ENCODE results near the gene TTLL1. TPM values are rescaled to one million over a fixed set of nuclear protein-coding genes. Genes with fewer than 3 reads are reported as not detected.

The TTLL1 gene
- total RNA-seq, 2 experiments from 2014 or later: 4.2 to 6.0 TPM

DNA sequence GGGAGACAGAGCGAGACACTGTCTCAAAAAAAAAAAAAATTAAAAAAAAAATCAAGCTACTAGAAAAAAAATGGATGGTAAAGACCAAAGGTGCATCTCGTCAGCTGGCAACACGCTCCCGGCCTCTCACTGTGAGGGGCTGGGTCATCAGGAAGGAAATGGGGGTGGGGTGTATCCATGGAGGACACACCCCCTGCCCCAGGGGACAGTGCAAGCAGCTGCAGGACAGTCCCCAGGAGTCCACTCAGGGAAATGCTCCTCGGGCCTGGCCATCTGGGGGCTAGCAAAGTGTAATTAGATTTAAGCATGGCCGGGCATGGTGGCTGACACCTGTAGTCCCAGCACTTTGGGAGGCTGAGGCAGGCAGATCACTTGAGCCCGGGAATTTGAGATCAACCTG lies 23.1 kb downstream of the TTLL1 start:
- Mint-ChIP-seq H3K36me3 (ENCODE audit: low read depth) (peaks cover 6% of the 10 kb centered on the region), H3K27ac (no peak overlapping the region), H3K4me1 (ENCODE audit: low read depth) (no peaks in the 10 kb centered on the region), H3K4me3 (no peak overlapping the region), H3K27me3 (no peaks in the 10 kb centered on the region), H3K9me3 (no peaks in the 10 kb centered on the region)
- ChIA-PET POLR2A (no interaction called here), CTCF (no interaction called here)
- ATAC-seq (no peak), DNase-seq (no peak)
- intact Hi-C loops (cut with micrococcal nuclease): no loop called here
- TF ChIP-seq, protein P1, sequence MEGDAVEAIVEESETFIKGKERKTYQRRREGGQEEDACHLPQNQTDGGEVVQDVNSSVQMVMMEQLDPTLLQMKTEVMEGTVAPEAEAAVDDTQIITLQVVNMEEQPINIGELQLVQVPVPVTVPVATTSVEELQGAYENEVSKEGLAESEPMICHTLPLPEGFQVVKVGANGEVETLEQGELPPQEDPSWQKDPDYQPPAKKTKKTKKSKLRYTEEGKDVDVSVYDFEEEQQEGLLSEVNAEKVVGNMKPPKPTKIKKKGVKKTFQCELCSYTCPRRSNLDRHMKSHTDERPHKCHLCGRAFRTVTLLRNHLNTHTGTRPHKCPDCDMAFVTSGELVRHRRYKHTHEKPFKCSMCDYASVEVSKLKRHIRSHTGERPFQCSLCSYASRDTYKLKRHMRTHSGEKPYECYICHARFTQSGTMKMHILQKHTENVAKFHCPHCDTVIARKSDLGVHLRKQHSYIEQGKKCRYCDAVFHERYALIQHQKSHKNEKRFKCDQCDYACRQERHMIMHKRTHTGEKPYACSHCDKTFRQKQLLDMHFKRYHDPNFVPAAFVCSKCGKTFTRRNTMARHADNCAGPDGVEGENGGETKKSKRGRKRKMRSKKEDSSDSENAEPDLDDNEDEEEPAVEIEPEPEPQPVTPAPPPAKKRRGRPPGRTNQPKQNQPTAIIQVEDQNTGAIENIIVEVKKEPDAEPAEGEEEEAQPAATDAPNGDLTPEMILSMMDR (IDR thresholded peaks at IDR 0.05): no peak

DNA sequence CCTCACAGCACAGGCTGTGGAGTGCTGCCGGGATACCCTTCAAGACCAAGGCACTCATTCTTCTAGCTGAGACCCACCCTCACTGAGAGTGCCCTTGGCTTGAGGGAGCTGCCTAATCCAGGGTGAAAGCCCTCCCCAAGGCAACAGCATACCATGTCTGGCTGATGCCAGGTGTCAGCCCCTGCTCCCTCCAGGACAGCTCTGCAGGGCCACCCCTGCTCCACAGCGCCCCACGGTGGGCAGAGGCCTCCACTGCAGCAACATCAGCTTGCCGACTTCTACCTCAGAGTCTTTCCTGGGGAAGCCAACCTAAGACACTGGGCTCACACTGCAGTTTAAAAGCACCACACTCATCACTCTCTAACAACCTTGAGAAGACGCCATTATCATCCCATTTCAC lies 29.0 kb downstream of the TTLL1 start:
- H3K4me3 Mint-ChIP-seq: no peak overlapping the region
- POLR2A ChIA-PET: no interaction called here
- CTCF ChIA-PET: interaction anchor here (0.6 to 2.0 kb wide), 26 partner anchors 9 to 435 kb away, joined by 3 to 9 read pairs (median 4); no protein-coding TSS in a partner anchor
- ATAC-seq: peak; percentile 91
- no peaks in the 10 kb centered on the region for H3K9me3 Mint-ChIP-seq
- TF ChIP-seq, protein P1 (IDR thresholded peaks at IDR 0.05): peak; percentile 80
- DNase-seq: peak; percentile 66
- intact Hi-C loops (cut with micrococcal nuclease): no loop called here
- H3K27me3 Mint-ChIP-seq: no peaks in the 10 kb centered on the region
- H3K36me3 Mint-ChIP-seq (ENCODE audit: low read depth): peaks cover 6% of the 10 kb centered on the region
- H3K27ac Mint-ChIP-seq: no peak overlapping the region
- no peaks in the 10 kb centered on the region for H3K4me1 Mint-ChIP-seq (ENCODE audit: low read depth)

DNA sequence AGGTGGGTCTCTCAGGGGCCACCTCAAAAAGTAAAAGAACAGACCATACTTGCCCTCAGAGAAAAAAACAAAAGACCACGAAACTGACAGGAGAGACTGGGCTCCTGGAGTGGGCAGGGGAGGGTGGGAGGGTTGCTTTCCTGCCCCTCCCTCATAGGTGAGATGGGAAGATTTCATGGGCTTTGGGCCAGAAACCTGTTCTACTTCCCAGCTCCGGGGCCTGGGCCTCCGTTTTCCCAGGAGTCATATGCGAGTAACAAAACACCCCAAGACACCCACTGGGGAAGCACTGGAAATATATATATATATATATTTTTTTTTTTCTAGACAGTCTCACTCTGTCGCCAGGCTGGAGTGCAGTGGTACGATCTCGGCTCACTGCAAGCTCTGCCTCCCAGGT lies 31.6 kb downstream of the TTLL1 start:
- ChIA-PET POLR2A (interaction anchor here (0.6 kb wide), 1 partner anchor 251 kb away, joined by 3 read pairs; no protein-coding TSS in a partner anchor), CTCF (no interaction called here)
- no peak for ATAC-seq
- H3K27ac Mint-ChIP-seq: no peak overlapping the region
- no peaks in the 10 kb centered on the region for H3K9me3 Mint-ChIP-seq
- H3K4me3 Mint-ChIP-seq: no peak overlapping the region
- TF ChIP-seq, protein P1 (IDR thresholded peaks at IDR 0.05): no peak
- DNase-seq: no peak
- H3K4me1 Mint-ChIP-seq (ENCODE audit: low read depth): no peaks in the 10 kb centered on the region
- intact Hi-C loops (cut with micrococcal nuclease): no loop called here
- peaks cover 2% of the 10 kb centered on the region for H3K36me3 Mint-ChIP-seq (ENCODE audit: low read depth)
- H3K27me3 Mint-ChIP-seq: no peaks in the 10 kb centered on the region

DNA sequence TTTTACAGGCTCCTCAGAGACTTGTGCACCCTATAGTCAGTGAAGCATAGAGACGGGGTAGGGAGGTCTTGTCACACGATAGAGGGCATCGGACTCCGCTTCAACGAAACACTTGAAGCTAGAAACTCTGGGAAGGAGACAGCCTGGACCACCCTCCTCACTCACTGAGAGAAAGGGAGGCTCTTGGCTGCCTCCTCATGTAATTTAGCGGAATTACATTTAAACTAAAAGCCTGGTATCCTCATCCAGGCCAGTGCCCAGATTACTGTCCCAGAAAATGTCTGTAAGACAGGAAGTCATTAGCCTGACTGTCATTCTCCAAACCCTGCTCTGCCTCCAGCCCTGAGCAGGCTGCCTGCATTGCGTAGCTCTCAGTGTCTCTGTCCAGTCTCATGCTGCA lies 36.0 kb downstream of the TTLL1 start:
- no peak overlapping the region for H3K27ac Mint-ChIP-seq
- POLR2A ChIA-PET: no interaction called here
- TF ChIP-seq, protein P1 (IDR thresholded peaks at IDR 0.05): peak; percentile 55
- no peaks in the 10 kb centered on the region for H3K9me3 Mint-ChIP-seq
- intact Hi-C loops (cut with micrococcal nuclease): no loop called here
- DNase-seq (no peak), ATAC-seq (no peak)
- H3K4me1 Mint-ChIP-seq (ENCODE audit: low read depth): no peaks in the 10 kb centered on the region
- no peaks in the 10 kb centered on the region for H3K36me3 Mint-ChIP-seq (ENCODE audit: low read depth)
- CTCF ChIA-PET: interaction anchor here (1.3 kb wide), 1 partner anchor 45 kb away, joined by 3 read pairs; no protein-coding TSS in a partner anchor
- H3K4me3 Mint-ChIP-seq: no peak overlapping the region
- no peaks in the 10 kb centered on the region for H3K27me3 Mint-ChIP-seq

DNA sequence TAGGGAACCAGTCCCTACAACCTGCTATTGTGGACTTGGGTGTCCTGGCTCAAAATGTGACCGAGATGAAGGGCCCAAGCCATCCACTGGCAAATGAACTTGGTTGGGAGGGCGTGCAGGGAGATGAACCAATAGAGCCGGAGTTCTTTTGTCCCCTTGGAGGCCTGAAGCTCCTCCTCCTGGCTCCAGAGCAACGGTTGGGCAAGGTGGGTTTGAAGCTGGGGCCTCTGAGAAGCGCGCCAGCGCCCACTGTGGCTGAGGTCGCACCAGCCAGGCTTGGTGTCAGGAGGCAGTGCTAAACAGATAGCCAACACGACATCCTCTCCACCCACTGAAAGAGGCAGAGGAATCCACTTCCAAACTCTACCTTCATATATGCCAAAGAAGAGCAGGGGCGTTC lies 38.2 kb downstream of the TTLL1 start:
- Mint-ChIP-seq H3K27me3 (no peaks in the 10 kb centered on the region), H3K4me3 (no peak overlapping the region), H3K4me1 (ENCODE audit: low read depth) (no peaks in the 10 kb centered on the region), H3K9me3 (no peaks in the 10 kb centered on the region), H3K36me3 (ENCODE audit: low read depth) (no peaks in the 10 kb centered on the region), H3K27ac (no peak overlapping the region)
- ChIA-PET CTCF (interaction anchor here (1.0 kb wide), 1 partner anchor 9 kb away, joined by 4 read pairs; no protein-coding TSS in a partner anchor), POLR2A (interaction anchor here (0.9 kb wide), 1 partner anchor 62 kb away, joined by 3 read pairs; no protein-coding TSS in a partner anchor)
- ATAC-seq: no peak
- intact Hi-C loops (cut with micrococcal nuclease): no loop called here
- no peak for DNase-seq
- TF ChIP-seq, protein P1 (IDR thresholded peaks at IDR 0.05): no peak
